GM12873 (cell line): Measurements from ENCODE around the gene ST6GAL1.

Source experiments
- CTCF ChIP-seq: IDR thresholded peaks from 2 replicates; pipeline ENCODE4 v1.5.1; 2012; ENCODE audit warnings: low read depth, mild to moderate bottlenecking, moderate library complexity, low read length, control low read depth; ENCODE audit not compliant: insufficient read depth; ENCODE audit errors: missing control alignments

ST6GAL1 gene

GRCh38 chr3:187098923-187099512 lies 168.7 kb downstream of the ST6GAL1 start:
- TF ChIP-seq CTCF = no peak

GRCh38 chr3:187101184-187102072 lies 171.1 kb downstream of the ST6GAL1 start:
- no peak for TF ChIP-seq CTCF

- no peak for TF ChIP-seq CTCF
Observed at GRCh38 chr3:187102073-187102634, 171.8 kb downstream of the ST6GAL1 start.

- no peak for TF ChIP-seq CTCF
Observed at GRCh38 chr3:187103251-187103650, 172.9 kb downstream of the ST6GAL1 start.

DNA sequence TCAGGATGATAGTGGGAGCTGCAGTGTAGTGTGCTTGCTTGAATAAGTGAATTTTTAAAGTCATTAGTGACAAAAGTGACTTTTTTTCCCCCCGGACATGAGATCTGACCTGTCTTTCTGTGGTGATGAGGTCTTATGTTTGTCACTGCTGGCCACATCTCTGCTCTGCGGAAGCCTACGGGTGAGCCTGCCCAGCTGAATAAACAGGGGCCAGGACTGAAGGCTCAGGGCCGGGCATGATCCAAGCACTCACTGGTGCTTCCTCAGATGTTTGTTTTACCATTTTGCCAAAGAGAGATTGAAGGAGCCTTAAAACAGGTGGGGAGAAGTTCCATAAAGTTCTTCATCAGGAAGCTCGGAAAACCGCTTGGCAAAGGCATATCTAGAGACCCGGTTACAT lies 174.0 kb downstream of the ST6GAL1 start:
- no peak for TF ChIP-seq CTCF

DNA sequence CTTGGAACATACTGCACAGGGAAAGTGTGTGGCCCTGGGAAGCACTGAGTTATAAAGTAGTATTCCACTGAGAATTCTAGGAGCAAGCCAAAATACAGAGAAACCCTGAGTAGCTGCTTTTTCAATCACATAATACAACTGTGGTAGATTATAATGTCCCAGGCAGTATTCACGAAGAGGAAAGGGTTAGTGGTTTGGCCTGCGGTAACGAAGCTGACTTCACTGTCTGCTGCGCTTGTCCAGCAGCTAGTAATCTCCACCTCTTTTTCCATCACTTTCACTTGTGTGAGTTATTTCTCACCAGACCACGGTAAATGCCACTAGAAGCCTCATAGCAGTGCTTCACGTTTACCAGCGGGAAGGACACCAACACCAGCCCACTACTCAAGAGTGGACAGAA lies 174.6 kb downstream of the ST6GAL1 start:
- TF ChIP-seq CTCF = no peak

DNA sequence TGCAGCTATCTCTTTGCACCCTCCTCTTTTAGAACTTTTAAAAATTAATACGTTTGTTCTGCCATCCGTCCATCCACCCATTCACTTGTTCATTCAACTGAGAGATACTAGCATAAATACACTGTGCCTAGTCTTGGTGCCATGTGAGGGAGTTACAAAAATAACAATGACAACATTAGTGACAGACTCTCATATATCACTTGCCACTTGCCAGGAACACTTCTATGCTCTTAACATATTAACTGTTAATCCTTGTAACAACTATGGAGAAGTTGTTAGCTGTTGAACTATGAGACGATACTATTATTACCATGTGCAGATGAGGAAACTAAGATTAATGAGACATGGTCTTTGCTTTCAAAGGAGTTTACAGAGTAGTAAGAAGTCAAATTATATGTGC lies 175.4 kb downstream of the ST6GAL1 start:
- TF ChIP-seq CTCF = no peak
